GM19324 (cell line): Measurements from ENCODE around the gene CERS2.

Experiments used
- ATAC-seq: cut with Tn5 transposase; IDR thresholded peaks from one replicate; pipeline ENCODE4 v1.9.1; 2021; ENCODE audit warnings: mild to moderate bottlenecking, moderate library complexity; ENCODE audit not compliant: unreplicated experiment, low FRiP score

Gene CERS2

DNA sequence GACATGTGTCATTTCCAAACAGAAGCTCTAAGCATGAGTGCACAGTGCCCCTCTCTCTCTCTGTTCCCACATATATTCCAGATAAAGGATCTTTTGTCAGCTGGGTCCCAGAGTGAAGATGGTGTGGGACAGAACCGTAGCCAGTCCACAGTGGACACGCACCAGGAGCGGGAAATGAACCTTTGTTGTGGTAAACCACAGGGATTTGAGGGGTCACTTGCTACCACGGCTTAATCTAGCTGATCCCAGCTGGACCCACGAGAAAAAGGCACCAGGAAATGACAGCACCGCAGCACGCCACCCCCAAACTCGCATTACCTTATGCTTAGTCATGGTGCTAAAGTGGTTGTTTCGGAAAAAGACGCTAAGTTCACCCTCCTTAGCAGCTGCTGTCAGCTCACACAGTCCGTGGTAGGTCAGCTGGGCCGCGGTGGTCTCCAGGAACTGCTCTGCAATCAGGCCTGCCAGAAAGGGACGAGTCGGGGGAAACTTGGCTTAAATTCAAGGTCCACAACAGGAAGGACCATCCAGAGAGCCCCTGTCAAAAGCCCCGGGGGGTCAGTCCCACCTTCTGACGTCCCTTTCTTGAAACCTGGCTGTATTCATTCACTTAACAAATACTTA is 24.5 kb upstream of the CERS2 start:
- no peak for ATAC-seq

DNA sequence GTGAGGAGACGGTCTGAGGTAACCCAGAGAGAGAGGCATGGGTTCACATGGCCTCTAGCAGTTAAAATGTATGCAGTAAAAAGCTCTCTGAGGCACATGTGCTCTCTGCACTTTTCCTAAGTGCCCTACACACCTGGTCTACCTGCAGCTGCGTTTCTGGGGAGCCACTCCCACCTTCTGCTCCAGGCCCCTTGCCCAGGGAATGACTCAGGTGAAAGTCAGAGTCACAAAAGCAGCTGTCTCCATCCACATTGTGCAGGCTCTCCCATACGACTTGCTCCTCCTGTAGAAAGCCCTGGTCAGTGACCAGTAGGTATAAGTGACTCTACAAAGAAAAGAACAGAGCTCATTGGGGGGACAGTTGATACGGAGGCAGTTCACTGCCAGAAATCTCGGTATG is 23.3 kb upstream of the CERS2 start:
- ATAC-seq: no peak

DNA sequence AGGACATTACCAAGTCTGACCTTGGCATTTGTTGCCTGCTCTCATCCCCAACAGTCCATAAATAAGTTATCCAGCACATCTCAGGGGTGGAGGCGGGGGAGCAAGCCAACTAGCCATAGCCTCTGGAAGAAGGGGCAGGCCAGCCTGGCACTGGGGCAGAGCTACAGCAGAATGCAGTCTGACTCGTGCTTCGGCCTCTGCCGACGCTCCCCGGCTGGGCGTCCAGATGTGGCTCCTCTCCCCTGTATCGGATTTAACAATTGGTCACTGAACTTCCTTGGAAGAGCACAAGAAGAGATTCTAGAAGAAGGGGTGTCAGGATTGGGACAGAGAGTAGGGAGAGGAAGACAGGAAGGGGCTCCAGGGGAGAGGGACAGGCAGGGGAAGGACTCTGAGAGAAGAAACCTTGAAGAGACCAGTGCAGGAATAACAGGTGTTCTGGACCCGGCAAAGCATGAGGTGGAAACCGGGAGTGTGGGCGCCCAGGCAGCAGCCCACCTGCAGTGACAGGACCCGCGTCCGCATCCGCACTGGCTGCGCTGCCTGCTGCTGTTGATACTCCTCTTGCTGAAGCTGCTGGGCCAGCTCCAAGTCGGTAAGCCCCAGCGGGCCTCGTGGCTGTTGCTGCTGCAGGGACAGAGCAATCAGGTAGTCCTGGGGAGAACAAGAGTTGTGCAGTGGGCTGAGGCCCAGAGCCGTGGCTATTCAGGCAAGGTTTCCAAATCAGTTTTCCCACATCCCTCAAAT is 22.7 kb upstream of the CERS2 start:
- ATAC-seq: no peak

GRCh38 chr1:150995896-150996295 is 21.3 kb upstream of the CERS2 start:
- no peak for ATAC-seq

GRCh38 chr1:150995460-150995859 is 20.8 kb upstream of the CERS2 start:
- ATAC-seq: no peak

- ATAC-seq: no peak
Observed at GRCh38 chr1:150994248-150994647, 19.6 kb upstream of the CERS2 start.

GRCh38 chr1:150992626-150993025 is 18.0 kb upstream of the CERS2 start:
- no peak for ATAC-seq

DNA sequence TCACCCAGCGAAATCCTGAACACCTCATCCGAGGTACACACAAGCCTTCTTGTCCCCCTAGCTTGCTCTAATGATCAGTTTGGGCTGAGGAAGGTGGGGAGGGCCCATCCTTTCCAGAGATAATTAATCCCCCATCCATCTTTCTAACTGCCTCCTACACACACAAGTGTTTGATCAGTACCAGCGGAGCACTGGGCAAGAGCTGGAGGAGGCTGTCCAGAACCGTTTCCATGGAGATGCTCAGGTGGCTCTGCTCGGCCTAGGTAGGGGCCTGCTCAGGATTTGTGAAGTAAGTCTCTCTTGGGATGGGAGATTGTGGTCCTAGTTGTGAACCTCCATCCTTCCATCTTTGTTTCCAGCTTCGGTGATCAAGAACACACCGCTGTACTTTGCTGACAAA is 13.3 kb upstream of the CERS2 start:
- no peak for ATAC-seq

DNA sequence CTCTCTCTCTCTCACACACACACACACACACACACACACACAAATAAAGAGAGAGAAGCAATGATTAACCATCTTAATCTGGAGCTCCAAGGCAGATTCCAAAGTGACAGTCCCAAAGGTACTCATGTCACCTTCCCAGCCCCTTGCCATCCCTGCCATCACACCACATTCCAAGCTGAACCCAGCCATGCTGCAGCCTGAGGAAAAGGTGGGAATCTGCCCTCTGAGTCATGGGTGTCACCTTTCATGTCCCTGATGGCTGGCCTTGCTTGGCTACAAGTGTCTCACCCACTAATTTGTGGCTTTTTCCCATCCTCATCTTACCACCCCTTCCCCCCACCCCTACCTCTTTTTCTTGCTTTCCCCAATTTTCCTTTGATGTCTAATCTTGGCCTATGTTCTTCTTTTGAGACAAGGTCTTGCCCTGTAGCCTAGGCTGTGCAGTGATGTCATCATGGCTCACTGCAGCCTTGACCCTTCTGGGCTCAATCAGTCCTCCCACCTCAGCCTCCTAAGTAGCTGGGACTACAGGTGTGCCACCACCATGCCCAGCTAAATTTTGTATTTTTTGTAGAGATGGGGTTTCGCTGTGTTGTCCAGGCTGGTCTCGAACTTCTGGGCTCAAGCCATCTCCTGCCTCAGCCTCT is 10.7 kb upstream of the CERS2 start:
- no peak for ATAC-seq

GRCh38 chr1:150981805-150982712 is 7.4 kb upstream of the CERS2 start, which contains the start of gene ANXA9:
Gene ANXA9, plus strand, starts transcription at chr1:150982292. Its CDS starts 814 bp downstream, at chr1:150983106.
- ATAC-seq: no peak

GRCh38 chr1:150981177-150981804 is 6.7 kb upstream of the CERS2 start:
- no peak for ATAC-seq

DNA sequence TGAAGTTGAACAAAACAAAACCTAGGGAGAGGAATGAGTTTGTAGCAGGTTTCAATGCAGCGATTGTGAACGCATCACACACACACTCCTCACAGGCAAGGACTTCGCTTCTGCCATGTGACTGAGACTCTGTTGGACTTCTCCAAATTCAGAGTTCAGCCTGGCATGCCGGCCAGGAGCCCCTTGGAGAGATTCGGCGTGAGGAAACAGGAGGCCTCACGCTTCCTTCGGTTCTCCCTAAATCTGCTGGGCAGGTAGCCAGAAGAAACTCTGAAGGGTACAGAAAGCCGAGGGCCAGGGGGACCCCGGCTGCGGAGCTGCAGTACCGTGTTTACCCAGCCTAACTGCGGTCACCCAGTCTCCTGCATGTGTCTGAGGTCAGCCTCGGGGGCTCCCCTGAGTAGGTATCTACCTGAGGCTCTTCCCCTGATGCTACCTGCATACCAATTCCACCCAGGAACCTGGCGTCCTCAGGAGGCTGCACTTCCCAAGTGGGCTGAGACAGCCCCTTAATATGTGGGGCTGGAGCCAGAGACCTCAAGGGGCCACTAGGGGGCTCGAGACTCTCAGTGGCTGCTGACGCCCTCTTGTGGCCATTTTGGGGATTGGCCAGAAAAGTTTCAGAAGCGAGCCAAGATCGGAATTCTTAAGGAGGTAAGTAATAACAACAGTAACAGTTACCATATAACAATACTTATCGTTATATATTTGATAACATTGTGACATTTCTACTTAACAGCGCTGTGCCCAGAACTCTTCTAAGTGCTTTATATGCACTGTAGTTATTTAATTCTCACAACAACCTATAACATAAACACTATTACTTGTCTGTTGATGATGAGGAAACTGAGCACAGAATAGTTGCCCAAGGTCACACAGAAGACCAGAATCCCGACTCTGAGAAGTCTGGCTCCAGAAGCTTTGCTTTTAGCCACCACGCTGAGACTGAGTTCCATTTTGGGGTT is 4.7 kb upstream of the CERS2 start:
- ATAC-seq: no peak

GRCh38 chr1:150976879-150977694 is 2.5 kb upstream of the CERS2 start:
- ATAC-seq: no peak

GRCh38 chr1:150976401-150976821 is 1.8 kb upstream of the CERS2 start:
- ATAC-seq: no peak

DNA sequence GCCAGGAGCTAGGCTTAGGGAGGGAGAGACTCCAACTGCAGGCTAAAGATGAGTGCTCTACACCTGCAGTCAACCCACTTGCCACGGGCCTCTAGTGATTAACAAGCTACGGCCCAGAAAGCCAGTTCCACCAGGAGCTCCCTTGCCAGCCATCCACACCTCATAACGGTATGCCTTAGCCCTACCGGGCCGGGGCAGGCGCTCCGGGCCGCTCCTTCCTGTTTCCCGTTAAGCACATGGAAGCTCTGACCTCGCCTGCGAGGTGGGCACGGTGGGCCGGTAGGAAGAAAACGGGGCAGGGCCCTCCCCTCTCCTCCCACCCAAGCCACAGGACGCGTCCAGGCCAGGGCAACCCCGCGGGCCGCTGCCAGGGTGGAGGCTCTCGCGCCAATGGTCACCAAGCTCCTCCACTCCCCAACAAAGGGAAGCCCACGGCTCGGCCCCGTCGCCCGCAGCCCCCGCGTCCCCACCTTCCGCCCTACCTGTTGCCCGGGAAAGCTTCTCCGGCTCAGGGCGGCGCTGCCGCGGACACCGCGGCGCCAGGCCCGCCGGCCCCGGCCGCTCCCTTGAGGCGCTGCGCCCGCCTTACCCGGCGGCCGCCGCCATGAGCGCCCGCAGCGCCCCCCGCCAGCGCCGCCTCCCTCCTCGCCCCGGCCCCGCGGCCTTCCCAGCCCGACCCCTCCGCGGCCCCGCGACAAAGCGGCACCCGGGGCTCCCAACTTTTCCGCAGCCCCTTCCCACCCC is 627 bp downstream of the CERS2 start:
- peak; percentile 55 for ATAC-seq

DNA sequence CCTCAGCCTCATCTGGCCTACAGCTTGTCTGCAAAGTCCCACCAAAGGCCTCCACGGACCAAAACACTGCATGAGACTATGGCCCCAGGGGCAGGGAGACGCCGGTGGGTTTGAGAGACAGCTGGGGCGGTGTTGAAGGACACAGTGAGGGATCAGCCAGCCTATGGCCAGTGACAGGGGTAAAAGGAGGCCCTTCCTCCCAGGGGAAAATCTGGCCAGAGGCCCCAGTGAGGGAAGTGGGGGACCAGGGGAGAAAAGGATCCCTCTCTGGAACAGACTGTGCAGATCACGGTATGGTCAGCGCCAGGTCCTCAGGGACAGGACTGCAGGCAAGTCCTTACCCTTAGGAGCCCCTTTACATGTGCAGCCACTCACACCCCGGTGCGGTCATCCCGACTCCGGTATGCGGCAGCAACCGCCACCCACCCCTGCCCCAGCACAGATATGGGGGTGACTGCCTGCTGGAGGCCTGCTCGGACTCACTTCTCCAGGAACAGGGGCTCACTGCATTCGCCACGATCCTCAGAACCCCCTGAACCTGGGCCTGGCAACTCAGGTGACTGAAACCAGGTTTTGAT is 1.3 kb downstream of the CERS2 start:
- ATAC-seq: no peak

DNA sequence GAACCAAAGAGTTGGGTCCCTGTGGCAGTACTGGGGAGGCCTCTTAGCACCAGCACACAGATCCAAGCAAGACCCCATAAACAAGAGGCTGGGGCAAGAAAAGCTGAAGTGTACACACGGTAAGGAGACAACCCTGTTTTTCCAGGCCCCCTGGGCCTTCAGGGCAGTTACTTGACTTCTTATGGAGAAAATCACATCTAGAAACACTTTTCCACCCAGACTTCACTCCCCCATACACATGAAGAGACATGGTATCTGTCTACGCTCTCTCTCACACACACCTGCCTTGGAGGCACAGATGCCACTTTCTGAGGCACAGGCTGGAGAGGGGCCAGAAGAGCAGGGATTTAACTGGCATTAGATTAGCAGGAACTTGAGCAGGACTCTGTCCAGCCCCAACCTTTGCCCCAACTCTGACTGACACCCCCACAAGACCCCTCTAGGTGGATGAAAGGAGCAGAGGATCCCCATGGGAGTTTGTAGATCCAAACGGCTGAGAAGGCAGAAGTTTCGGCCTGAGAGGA is 2.2 kb downstream of the CERS2 start:
- ATAC-seq: no peak
